Upper lobe of left lung (tissue), 6 donors: ENCODE results near the gene ABCC4. TPM values are rescaled to one million over a fixed set of nuclear protein-coding genes. Genes with fewer than 3 reads are reported as not detected.

Source experiments
- ATAC-seq, 2 donors: fragments of 200-7000 bp; cut with Tn5 transposase; one replicate each; pipeline ENCODE4 v1.9.1; 2022; ENCODE audit warnings: mild to moderate bottlenecking in 2 of 2, moderate library complexity in 2 of 2; ENCODE audit not compliant: low FRiP score in 2 of 2
- DNase-seq, 2 donors: peaks; one replicate each; pipeline ENCODE4 v3.0.0-alpha.2; 2019 to 2020
- H3K27ac ChIP-seq, 4 donors: fragments of 200-600 bp; sonication (generic); one replicate each; pipeline ENCODE4 v1.5.1; 2016 to 2019
- H3K27me3 ChIP-seq, 4 donors: fragments of 200-600 bp; sonication (generic); one replicate each; pipeline ENCODE4 v1.5.1; 2017 to 2019
- H3K36me3 ChIP-seq, 4 donors: fragments of 200-600 bp; sonication (generic); one replicate each; pipeline ENCODE4 v1.5.1; 2016 to 2019
- H3K4me1 ChIP-seq, 4 donors: fragments of 200-600 bp; sonication (generic); one replicate each; pipeline ENCODE4 v1.5.1; 2018 to 2019
- H3K4me3 ChIP-seq, 4 donors: fragments of 200-600 bp; sonication (generic); one replicate each; pipeline ENCODE4 v1.5.1; 2017 to 2019; ENCODE audit warnings: mild to moderate bottlenecking in 2 of 4, moderate library complexity in 1 of 4
- H3K9me3 ChIP-seq, 4 donors: fragments of 200-600 bp; sonication (generic); one replicate each; pipeline ENCODE4 v1.5.1; 2018 to 2019
- CTCF ChIP-seq, 6 experiments: fragments of 450-650 bp in 4 of 6; fragments of 200-600 bp in 2 of 6; sonication (generic) in 2 of 6; IDR thresholded peaks; one replicate each; pipeline ENCODE4 v1.5.1; 2016 to 2019; ENCODE audit warnings: antibody characterized with exemption in 6 of 6
- EP300 ChIP-seq, 4 donors: sonication (generic); formaldehyde crosslinking; IDR thresholded peaks; one replicate each; pipeline ENCODE4 v1.5.1; 2017; ENCODE audit warnings: antibody characterized with exemption in 4 of 4, control low read depth in 2 of 4
- POLR2A ChIP-seq, 4 donors: fragments of 450-650 bp; IDR thresholded peaks; one replicate each; pipeline ENCODE4 v1.5.1; 2016 to 2017; ENCODE audit warnings: antibody characterized with exemption in 4 of 4, mild to moderate bottlenecking in 2 of 4
- POLR2AphosphoS5 ChIP-seq, 2 donors: sonication (generic); formaldehyde crosslinking; IDR thresholded peaks; one replicate each; pipeline ENCODE4 v1.5.1; 2017; ENCODE audit warnings: antibody characterized with exemption in 2 of 2
- WGBS, 2 donors: methylation state at CpG; one replicate each; pipeline ENCODE4 v1.1.5; 2017 to 2018; 5-methylcytosine and 5-hydroxymethylcytosine counted together
- total RNA-seq, 6 donors: library from RNA; depleted of rRNA in 4 of 6; stranded (reverse); fragments of >200 nt in 4 of 6; gene quantifications; one replicate each; pipeline versions ENCODE4 v1.1.0 to v1.2.1, GENCODE V29; 2016 to 2021
- donor health status: DM: no; HTN: no; CAD: no; lungs with moderate emphysema.
- donor health status: DM: no; HTN: yes; CAD: no; lungs with severe emphysema.

Gene ABCC4
- total RNA-seq, 6 donors from 2014 or later: 17.0 to 78.6 (median 31.9) TPM

- ATAC-seq: no peak
- Histone ChIP-seq H3K27ac (no peak overlapping the region), H3K4me1 (peaks cover 0 to 4% (median 0%) of the 10 kb centered on the region in 4 donors), H3K27me3 (no peaks in the 10 kb centered on the region), H3K36me3 (no peaks in the 10 kb centered on the region), H3K4me3 (no peak overlapping the region), H3K9me3 (no peaks in the 10 kb centered on the region)
- 83 to 84% methylated on average over 5 of the region's 5 CpGs for WGBS, 2 donors
- TF ChIP-seq EP300 (IDR thresholded peaks at IDR 0.05) (no peak), CTCF (IDR thresholded peaks at IDR 0.05) (no peak), POLR2A (IDR thresholded peaks at IDR 0.05) (no peak), POLR2AphosphoS5 (IDR thresholded peaks at IDR 0.05) (no peak)
- no peak for DNase-seq
Observed at GRCh38 chr13:95326695-95327094, 25.4 kb upstream of the ABCC4 start.

DNA sequence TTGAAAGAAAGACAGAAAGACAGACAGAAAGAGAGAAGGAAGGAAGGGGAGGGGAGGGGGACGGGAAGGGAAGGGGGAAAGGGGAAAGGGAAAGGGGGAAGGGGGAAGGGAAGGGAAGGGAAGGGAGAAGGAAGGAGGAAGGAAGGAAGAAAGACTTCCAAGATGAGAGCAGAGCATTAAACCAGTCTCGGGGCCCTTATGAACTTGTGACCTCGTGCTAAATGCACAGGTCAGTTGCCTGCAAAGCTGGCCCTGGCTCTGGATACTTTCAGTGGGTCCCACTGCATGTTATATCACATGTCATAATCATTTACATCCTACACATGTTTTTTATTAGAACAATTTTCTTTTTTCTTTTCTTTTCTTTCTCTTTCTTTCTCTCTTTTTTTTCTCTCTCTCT is 24.2 kb upstream of the ABCC4 start:
- no peak overlapping the region for H3K4me3 ChIP-seq
- WGBS, 2 donors: 60 to 67% methylated on average over 3 of the region's 3 CpGs
- H3K36me3 ChIP-seq: no peaks in the 10 kb centered on the region
- no peak for TF ChIP-seq CTCF (IDR thresholded peaks at IDR 0.05)
- no peak for TF ChIP-seq POLR2AphosphoS5 (IDR thresholded peaks at IDR 0.05)
- TF ChIP-seq POLR2A (IDR thresholded peaks at IDR 0.05): no peak
- TF ChIP-seq EP300 (IDR thresholded peaks at IDR 0.05): no peak
- H3K9me3 ChIP-seq: no peaks in the 10 kb centered on the region
- DNase-seq: no peak
- peaks cover 0 to 4% (median 0%) of the 10 kb centered on the region in 4 donors for H3K4me1 ChIP-seq
- no peak for ATAC-seq
- no peak overlapping the region for H3K27ac ChIP-seq
- no peaks in the 10 kb centered on the region for H3K27me3 ChIP-seq

DNA sequence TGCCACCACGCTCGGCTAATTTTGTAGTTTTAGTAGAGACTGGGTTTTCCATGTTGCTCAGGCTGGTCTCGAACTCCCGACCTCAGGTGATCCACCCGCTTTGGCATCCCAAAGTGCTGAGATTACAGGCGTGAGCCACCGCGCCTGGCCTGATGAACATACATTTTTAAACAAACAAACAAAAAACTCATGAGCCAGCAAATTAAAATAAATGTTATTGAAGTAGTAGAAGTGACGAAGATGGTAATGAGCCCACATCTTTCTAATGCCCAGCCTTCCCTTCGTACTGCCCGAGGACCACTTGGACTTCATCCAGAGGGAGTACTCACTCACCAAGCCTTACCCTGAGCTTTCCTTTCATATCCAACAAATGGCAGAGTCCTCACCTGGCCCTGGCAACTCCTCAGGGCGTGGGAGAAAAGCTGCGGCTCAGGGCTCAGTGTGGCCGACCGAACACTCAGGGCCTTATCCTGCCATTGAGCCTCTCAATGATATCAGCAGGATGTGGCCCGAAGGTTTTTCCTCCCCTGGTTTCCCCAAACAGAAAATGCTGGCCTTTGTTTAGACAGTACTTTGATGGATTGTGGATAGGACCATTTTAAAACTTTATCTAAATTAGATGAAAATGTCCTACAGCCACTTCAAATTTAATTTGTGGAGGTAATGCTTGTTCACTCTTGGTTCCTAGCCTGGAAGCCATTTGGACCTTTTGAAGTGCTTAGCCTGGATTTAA is 22.8 kb upstream of the ABCC4 start:
- Histone ChIP-seq H3K36me3 (no peaks in the 10 kb centered on the region), H3K4me3 (no peak overlapping the region), H3K27ac (peak overlapping the region; percentile 4 to 56 (median 34)), H3K4me1 (peaks cover 0 to 4% (median 0%) of the 10 kb centered on the region in 4 donors), H3K9me3 (no peaks in the 10 kb centered on the region), H3K27me3 (no peaks in the 10 kb centered on the region)
- DNase-seq (no peak), ATAC-seq (no peak)
- TF ChIP-seq CTCF (IDR thresholded peaks at IDR 0.05) (no peak), EP300 (IDR thresholded peaks at IDR 0.05) (no peak), POLR2AphosphoS5 (IDR thresholded peaks at IDR 0.05) (peak in 1 of 2 donors; percentile 25), POLR2A (IDR thresholded peaks at IDR 0.05) (no peak)
- WGBS, 2 donors: 54 to 57% methylated on average over 16 of the region's 16 CpGs

- TF ChIP-seq EP300 (IDR thresholded peaks at IDR 0.05) (no peak), CTCF (IDR thresholded peaks at IDR 0.05) (no peak), POLR2AphosphoS5 (IDR thresholded peaks at IDR 0.05) (no peak), POLR2A (IDR thresholded peaks at IDR 0.05) (no peak)
Observed at GRCh38 chr13:95319551-95320274, 18.5 kb upstream of the ABCC4 start.

More at GRCh38 chr13:95319551-95320274, 18.5 kb upstream of the ABCC4 start:
- WGBS, 2 donors: 74 to 80% methylated on average over 9 of the region's 9 CpGs
- no peaks in the 10 kb centered on the region for H3K9me3 ChIP-seq
- DNase-seq: no peak
- ATAC-seq: no peak
- H3K27ac ChIP-seq: no peak overlapping the region
- peaks cover 6 to 14% (median 7%) of the 10 kb centered on the region in 4 donors for H3K4me1 ChIP-seq
- no peaks in the 10 kb centered on the region for H3K27me3 ChIP-seq
- H3K36me3 ChIP-seq: no peaks in the 10 kb centered on the region
- H3K4me3 ChIP-seq: no peak overlapping the region
